Memory B cell (primary cell): Measurements from ENCODE around the gene RAB3IL1.
A peak's percentile ranks its signal among the peaks of the same experiment; 100 is the strongest.

Source experiments
- ATAC-seq: fragments of 150-1000 bp; cut with Tn5 transposase; 2 replicates; pipeline ENCODE4 v1.10.0; 2021; ENCODE audit warnings: low read depth, mild to moderate bottlenecking, moderate library complexity
- DNase-seq, 2 donors: peaks; one replicate each; pipeline ENCODE4 v3.0.0; 2022; ENCODE audit warnings: low spot score in 2 of 2
- H3K27ac Mint-ChIP-seq: one replicate; pipeline ENCODE4 v1.8.0; 2022; ENCODE audit warnings: mild to moderate bottlenecking, moderate library complexity, mixed read lengths
- H3K27me3 Mint-ChIP-seq: one replicate; pipeline ENCODE4 v1.8.0; 2022; ENCODE audit warnings: mixed read lengths
- H3K36me3 Mint-ChIP-seq: one replicate; pipeline ENCODE4 v1.8.0; 2022; ENCODE audit warnings: mild to moderate bottlenecking, mixed read lengths
- H3K4me1 Mint-ChIP-seq: one replicate; pipeline ENCODE4 v1.8.0; 2022; ENCODE audit warnings: mixed read lengths
- H3K4me3 Mint-ChIP-seq: one replicate; pipeline ENCODE4 v1.8.0; 2022; ENCODE audit warnings: mild to moderate bottlenecking, moderate library complexity, mixed read lengths
- H3K9me3 Mint-ChIP-seq: one replicate; pipeline ENCODE4 v1.8.0; 2022; ENCODE audit warnings: mixed read lengths

RAB3IL1 gene

DNA sequence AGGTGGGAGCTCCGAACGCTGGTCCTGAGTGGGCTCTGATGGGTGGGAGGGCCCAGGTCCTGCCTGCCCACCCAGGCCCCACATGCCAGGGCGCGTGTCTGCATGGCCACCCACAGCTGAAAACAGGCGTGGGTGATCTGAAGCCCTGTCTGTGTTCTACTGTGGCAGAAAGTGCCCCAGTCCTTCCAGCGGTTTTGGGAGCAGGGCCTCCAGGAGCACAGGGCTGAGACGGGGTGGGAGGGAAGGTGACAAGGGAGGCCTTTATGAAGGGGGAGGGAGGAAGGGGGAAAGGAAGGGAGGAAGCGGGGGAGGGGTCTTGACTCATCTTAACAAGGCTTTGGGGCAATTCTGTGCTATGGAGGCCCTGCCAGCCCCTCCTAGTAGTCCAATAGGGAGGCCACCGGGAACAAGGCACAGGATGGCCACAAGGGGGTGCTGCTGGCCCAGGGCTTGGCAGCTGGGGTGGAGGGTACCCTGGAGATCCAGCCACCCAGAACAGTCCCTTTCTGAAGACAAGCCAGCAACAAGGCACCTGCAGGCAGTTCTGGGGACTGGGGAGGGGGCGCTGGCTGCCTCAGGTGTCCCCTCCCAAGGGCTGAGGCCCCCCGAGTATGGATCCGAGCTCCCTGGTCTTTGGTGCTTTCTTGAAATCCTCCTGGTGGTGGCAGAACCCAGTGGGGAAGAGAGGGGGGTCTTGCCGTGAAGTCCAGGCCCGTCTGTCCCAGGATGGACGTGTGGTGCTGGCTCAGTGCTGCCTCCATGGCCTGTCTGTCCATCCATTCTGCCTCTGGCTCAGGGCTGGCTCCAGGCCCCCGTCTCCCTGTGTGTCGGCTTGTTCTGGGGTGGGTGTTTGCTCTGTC lies 19.7 kb downstream of the RAB3IL1 start:
- peak; percentile 40 for ATAC-seq
- DNase-seq = peak; percentile 60 to 75
- no peaks in the 10 kb centered on the region for H3K9me3 Mint-ChIP-seq
- H3K36me3 Mint-ChIP-seq = no peaks in the 10 kb centered on the region
- H3K27me3 Mint-ChIP-seq = no peaks in the 10 kb centered on the region
- H3K27ac Mint-ChIP-seq = no peak overlapping the region
- no peak overlapping the region for H3K4me3 Mint-ChIP-seq
- peaks cover 12% of the 10 kb centered on the region for H3K4me1 Mint-ChIP-seq

DNA sequence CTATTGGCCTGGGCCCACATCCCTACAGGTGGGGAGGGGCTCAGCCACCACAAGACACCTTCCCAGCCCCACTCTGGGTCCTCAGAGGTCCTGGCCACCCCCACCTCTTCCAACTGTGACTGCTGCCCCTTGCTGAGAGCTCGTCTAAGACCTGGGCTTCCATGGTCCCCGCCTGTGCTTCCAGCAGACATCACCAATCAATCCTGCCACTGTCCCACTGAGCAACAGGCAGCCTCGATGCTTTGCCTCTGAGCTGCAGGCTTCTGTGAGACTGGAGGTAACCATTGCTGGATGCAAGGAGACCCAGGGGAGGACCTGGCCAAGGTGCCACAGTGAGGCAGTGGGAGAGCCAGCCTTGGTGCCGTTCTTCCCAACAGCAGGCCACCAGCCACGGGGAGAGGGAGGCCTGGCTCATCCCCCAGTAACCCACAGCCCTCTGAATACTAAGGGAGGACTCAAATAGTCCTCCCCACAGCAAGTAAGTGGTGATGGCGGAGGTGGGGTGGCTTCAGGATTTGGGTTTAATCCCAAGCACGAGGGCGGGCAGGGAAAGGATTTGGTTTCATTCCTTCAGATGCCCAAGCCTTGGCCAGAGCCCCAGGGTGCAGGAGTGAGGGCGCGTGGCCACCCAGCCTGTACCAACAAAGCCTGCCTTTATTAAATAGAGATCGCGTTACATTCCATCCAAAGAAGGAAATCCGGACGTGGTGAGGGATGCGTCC lies 20.5 kb downstream of the RAB3IL1 start:
- H3K36me3 Mint-ChIP-seq = no peaks in the 10 kb centered on the region
- ATAC-seq (no peak), DNase-seq (no peak)
- no peak overlapping the region for H3K27ac Mint-ChIP-seq
- no peaks in the 10 kb centered on the region for H3K9me3 Mint-ChIP-seq
- H3K4me1 Mint-ChIP-seq = peaks cover 14% of the 10 kb centered on the region
- H3K4me3 Mint-ChIP-seq = no peak overlapping the region
- no peaks in the 10 kb centered on the region for H3K27me3 Mint-ChIP-seq

DNA sequence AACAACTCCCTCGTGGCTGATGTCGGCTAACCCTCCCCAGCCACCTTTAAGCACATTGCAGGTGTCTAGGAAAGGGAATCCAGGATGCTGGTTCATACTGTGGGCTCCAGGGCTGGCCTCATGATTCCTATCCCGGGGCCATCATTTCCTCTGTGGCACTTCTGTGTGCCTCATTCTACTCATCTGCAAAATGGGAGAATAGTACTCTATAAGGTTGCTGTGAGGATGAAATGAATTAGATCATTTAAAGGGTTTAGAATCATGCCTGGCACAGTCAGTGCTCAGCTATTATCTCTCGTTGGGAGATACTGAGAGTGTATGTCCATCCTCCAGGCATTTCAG lies 21.7 kb downstream of the RAB3IL1 start:
- Mint-ChIP-seq H3K27me3 (no peaks in the 10 kb centered on the region), H3K27ac (peak overlapping the region; percentile 72), H3K4me3 (no peak overlapping the region), H3K36me3 (no peaks in the 10 kb centered on the region), H3K4me1 (peaks cover 17% of the 10 kb centered on the region), H3K9me3 (no peaks in the 10 kb centered on the region)
- ATAC-seq (no peak), DNase-seq (no peak)

DNA sequence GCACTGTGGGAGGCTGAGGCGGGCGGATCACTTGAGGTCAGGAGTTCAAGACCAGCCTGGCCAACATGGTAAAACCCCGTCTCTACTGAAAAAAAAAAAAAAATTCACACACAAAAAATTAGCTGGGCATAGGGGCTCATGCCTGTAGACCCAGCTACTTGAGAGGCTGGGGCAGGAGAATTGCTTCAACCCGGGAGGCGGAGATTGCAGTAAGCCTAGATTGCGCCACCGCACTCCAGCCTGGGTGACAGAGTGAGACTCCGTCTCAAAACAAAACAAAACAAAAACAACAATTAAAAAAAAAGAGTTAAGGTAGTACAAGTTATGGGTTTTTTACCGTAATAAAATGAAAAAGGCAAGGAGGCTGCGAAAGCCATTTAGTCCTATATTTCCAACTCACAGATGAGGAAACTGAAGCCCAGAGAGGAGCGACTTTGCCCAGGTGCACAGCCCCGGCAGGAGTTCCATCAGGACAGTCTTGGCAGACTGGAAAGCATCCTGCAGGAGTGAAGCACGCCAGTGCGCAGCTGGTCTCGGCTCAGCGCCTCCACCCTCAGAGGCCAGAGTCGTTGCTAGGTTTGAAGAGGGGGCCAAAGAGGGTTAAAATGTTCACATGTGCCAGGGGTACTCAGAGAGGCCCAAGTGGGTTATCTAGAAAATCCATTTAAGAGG lies 22.2 kb downstream of the RAB3IL1 start:
- peak overlapping the region; percentile 72 for H3K27ac Mint-ChIP-seq
- ATAC-seq = no peak
- H3K4me3 Mint-ChIP-seq = no peak overlapping the region

DNA sequence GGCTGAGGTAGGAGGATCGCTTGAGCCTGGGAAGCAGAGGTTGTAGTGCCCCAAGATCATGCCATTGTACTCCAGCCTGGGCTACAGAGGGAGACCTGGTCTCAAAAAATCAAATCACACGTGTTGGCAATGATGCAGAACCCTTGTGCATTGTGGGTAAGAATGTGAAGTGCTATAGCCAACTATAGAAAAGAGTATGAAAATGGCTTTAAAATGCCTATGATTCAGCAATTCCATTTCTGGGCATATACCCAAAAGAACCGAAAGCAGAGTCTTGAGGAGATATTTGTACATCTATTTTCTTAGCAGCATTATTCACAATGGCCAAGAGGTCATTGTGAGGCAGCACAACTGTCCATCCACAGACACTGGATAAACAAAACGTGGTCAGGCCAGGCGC lies 23.4 kb downstream of the RAB3IL1 start:
- Mint-ChIP-seq H3K9me3 (no peaks in the 10 kb centered on the region), H3K4me1 (peaks cover 12% of the 10 kb centered on the region), H3K4me3 (no peak overlapping the region), H3K27ac (peak overlapping the region; percentile 35), H3K27me3 (no peaks in the 10 kb centered on the region), H3K36me3 (no peaks in the 10 kb centered on the region)
- DNase-seq (no peak), ATAC-seq (no peak)

More for the DNA sequence above, 22.2 kb downstream of the RAB3IL1 start:
- Mint-ChIP-seq H3K27me3 (no peaks in the 10 kb centered on the region), H3K4me1 (peaks cover 17% of the 10 kb centered on the region), H3K36me3 (no peaks in the 10 kb centered on the region), H3K9me3 (no peaks in the 10 kb centered on the region)
- DNase-seq = no peak

DNA sequence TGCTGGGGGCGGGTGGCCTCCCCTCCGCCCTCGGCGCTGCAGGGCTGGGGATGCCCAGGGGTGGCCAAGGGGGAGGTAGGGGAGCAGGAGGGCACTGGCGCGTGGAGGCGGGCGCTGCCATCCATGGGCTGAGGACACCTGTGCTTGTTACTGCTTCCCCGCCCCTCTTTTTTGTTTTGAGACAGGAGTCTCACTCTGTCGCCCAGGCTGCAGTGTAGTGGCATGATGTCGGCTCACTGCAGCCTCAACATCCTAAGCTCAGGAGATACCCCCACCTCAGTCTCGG lies 25.3 kb downstream of the RAB3IL1 start:
- Mint-ChIP-seq H3K9me3 (no peaks in the 10 kb centered on the region), H3K4me3 (peak overlapping the region; percentile 69), H3K27me3 (no peaks in the 10 kb centered on the region), H3K27ac (peak overlapping the region; percentile 71), H3K4me1 (peaks cover 12% of the 10 kb centered on the region), H3K36me3 (peaks cover 5% of the 10 kb centered on the region)
- ATAC-seq (peak; percentile 84), DNase-seq (no peak)

DNA sequence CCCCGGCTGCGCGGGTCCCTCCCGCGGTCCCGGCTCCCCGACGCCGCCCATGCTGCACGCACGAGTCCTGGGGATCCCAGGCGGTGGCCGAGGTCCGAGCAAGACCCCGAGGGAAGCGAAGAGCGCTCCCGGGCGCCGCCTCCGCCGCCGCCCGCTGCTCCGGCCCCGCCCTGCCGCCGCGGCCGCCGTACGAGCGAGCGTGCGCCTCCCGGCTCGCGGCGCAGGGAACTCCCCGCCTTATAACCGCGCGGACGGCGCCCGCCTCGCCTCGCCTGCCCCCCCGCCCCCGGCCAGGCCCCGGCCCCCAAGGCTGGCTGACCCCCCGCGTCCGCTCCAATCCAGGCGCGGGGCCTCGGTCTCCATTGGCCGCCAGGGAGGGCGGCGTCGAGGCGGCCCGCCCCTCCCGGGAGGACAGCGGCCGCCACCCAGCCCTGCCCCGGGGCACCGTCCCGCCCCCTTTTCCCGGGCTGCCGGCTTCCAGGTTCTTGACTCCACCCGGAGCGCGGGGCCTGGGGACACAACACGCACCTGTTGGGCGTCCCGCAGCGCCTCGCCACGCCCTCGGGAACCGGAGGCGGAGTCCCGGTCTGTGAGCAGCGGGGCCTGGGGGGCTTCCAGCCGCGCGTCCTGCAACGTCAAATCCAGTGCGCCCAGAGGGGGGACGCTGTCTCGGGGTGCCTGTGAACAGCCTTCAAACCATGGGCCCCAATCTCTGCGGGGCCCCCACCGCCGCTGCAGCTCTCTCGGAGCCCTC lies 25.9 kb downstream of the RAB3IL1 start, which contains the start of gene FADS3:
Gene FADS3, minus strand, starts transcription at position 215 of the 754 bp plus-strand sequence. Its CDS starts 164 bp downstream, at position 51.
- peak; percentile 83 to 87 for DNase-seq
- Mint-ChIP-seq H3K27me3 (no peaks in the 10 kb centered on the region), H3K27ac (peak within 1 kb of the TSS; percentile 75), H3K9me3 (no peaks in the 10 kb centered on the region), H3K4me3 (peak within 1 kb of the TSS; percentile 95), H3K36me3 (peaks cover 5% of the 10 kb centered on the region), H3K4me1 (peaks cover 12% of the 10 kb centered on the region)
- ATAC-seq = peak; percentile 37

DNA sequence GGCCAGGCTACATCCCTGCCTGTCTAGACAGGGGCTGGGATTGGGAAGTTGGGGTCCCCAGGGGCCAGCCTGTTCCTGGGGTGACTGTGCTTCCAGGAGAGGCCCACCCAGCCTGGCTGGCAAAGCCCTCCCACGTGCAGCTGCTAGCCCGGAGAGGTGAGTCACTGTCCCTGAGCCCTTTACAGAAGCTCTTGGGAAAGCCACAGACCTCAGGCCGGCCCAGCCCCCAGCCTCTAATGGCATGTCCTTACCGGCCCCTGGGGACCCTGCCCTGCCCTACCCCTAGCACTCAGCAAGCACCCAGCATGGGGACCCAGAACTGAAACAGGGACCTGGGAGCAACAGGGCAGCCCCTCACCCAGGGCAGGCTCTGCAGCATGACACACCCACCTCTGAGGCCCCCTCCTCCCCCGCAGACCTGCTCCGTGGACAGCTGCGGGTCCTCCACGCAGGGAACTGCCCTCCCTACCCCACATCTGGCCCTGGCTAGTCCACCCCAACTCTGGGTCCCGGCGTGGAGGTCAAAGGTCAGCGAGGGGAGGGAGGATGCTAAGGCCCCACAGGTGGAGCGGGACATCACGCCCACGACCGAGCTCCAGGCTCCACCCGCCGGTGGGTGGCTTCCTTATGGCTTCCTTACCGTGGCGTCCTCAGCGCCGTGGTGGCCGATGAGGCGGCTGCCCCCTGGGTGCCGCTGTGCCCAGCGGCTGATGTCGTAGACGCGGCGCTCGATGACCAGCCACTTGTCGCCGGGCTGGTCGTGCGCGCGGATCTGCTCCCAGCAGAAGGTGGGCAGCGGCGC lies 26.6 kb downstream of the RAB3IL1 start:
- Mint-ChIP-seq H3K27ac (peak overlapping the region; percentile 75), H3K4me1 (peaks cover 12% of the 10 kb centered on the region), H3K36me3 (peaks cover 5% of the 10 kb centered on the region), H3K9me3 (no peaks in the 10 kb centered on the region), H3K27me3 (no peaks in the 10 kb centered on the region), H3K4me3 (peak overlapping the region; percentile 95)
- no peak for ATAC-seq
- peak; percentile 29 to 34 for DNase-seq

DNA sequence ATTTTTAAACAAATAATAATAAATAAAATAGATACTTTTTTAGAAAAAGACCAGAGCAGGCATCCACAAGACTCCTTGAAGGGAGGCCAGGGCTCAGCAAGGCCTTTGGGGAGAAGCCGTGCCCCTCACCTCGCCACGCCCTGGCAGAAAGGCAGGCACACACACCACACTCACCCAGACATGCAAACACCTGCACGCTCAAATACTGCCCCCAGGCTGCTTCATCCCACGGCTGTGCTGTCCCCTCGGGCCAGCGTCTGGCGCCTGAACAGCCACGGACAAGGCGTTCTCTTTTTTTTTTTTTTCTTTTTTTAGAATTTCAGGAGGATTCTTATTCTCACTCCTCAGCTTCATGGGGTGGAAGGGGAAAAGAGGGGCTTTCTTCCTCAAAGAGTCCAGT lies 27.5 kb downstream of the RAB3IL1 start:
- no peak for ATAC-seq
- Mint-ChIP-seq H3K9me3 (no peaks in the 10 kb centered on the region), H3K36me3 (peaks cover 5% of the 10 kb centered on the region), H3K4me3 (peak overlapping the region; percentile 62), H3K27ac (no peak overlapping the region), H3K27me3 (no peaks in the 10 kb centered on the region), H3K4me1 (peaks cover 12% of the 10 kb centered on the region)
- no peak for DNase-seq

DNA sequence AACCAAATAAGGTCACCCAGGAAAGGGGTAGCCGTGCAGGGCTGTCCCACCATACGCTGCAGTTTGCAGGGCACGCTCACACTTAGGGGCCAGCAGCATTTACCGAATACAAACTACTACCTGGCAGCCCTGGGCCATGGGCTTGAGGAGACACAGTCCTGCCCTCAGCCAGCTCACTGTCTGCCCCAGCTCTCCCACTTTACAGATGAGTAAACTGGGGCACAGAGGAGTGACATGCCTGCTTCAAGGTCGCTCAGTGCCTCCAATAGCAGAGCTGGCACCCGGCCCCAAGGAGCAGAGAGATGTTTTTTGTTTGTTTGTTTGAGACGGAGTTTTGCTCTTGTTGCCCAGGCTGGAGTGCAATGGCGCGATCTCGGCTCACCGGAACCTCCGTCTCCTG lies 28.8 kb downstream of the RAB3IL1 start:
- ATAC-seq (no peak), DNase-seq (no peak)
- no peak overlapping the region for H3K27ac Mint-ChIP-seq
- H3K9me3 Mint-ChIP-seq = no peaks in the 10 kb centered on the region
- no peaks in the 10 kb centered on the region for H3K27me3 Mint-ChIP-seq
- H3K4me1 Mint-ChIP-seq = peaks cover 18% of the 10 kb centered on the region
- peaks cover 6% of the 10 kb centered on the region for H3K36me3 Mint-ChIP-seq
- H3K4me3 Mint-ChIP-seq = no peak overlapping the region

DNA sequence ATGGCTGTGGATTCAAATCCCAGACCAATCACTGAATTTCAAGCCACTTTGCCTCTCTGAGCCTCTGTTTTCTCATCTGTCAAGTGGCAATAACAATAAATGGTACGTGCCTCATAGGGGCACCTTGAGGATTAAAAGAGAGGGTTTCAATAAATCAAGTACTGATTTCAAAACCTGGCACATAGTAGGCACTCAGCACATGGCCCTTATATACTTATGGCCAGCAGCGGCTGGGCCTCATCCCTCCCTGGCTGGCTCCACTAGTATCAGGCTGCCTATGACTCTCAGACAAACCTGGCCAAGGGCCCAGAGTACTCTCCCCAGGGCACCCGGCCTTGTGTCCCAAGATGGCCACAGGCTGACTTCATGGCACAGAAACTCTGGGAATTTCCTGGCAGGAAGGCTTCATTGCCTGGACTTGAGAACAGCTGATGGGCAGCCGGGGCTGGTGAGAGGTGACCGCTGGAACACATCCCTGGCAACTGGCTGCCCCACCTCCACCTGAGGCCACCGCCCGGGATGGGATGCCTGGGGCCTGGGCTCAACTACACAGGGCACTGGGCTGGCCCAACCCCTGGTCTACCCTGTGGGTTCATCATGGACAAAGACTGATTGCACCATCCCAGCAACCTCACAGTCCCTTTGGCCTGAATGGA lies 29.4 kb downstream of the RAB3IL1 start:
- no peaks in the 10 kb centered on the region for H3K9me3 Mint-ChIP-seq
- no peaks in the 10 kb centered on the region for H3K27me3 Mint-ChIP-seq
- DNase-seq = no peak
- ATAC-seq = no peak
- H3K4me3 Mint-ChIP-seq = no peak overlapping the region
- H3K4me1 Mint-ChIP-seq = peaks cover 24% of the 10 kb centered on the region
- H3K36me3 Mint-ChIP-seq = peaks cover 7% of the 10 kb centered on the region
- H3K27ac Mint-ChIP-seq = no peak overlapping the region

DNA sequence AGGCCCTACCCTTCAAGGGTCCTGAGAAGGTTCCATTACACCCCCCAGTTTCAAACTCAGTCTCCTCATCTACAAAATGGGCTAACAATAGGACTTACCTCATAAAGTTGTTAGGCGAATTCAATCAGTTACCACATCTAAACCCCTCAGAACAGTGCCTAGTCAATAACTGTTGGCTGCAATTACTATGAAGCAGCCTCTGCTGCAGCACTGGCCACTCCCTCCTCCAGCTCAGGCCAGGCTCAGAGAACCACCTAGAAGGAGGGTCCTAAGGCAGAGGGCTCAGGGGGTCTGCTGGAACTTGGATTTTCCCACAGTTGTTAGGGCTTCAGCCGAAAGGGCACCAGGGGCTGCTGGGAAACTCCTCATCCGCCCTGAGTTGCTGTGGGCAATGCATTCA lies 30.7 kb downstream of the RAB3IL1 start:
- Mint-ChIP-seq H3K36me3 (peaks cover 7% of the 10 kb centered on the region), H3K4me3 (no peak overlapping the region), H3K9me3 (no peaks in the 10 kb centered on the region), H3K27ac (no peak overlapping the region), H3K4me1 (peaks cover 26% of the 10 kb centered on the region), H3K27me3 (no peaks in the 10 kb centered on the region)
- ATAC-seq (no peak), DNase-seq (no peak)
